HG02798 (cell line): Measurements from ENCODE around the gene OCA2.

Experiments
- ATAC-seq: cut with Tn5 transposase; IDR thresholded peaks from one replicate; pipeline ENCODE4 v1.9.1; 2021; ENCODE audit warnings: mild to moderate bottlenecking; ENCODE audit not compliant: unreplicated experiment, poor library complexity

The OCA2 gene

DNA sequence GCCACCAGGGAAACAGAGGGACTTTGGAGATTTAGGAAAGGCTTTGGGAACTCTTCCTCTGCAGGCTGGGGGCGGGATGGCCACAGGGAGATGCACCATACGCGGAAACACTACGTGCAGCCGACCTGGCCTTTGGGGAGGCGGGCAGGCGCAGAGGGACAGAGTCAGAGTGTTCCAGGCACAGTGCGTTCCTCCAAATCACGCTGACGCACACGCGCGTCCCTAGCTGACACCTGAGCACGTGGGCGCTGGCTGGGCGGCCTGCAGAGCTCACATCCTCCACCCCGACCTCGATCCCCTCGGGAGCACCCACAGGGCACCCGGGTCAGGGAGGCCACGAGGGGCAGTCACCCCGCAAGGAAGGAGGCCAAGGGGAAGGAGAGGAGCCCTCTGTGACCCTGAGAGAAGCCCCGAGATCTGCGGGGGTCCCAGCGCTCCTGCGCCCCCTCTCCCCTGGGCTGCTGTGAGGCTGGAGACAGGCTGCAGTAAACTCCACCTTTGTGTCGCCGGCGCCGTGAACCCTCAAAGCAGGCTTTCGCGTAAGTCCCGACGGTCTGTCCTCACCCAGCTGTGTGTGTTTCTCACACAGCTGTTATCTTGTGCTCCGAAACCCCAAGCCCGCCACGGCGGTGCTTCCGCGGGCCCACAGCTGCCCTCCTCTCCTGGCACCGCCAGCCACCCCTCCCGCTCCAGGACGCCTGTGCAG lies 196.3 kb downstream of the OCA2 start:
- no peak for ATAC-seq

DNA sequence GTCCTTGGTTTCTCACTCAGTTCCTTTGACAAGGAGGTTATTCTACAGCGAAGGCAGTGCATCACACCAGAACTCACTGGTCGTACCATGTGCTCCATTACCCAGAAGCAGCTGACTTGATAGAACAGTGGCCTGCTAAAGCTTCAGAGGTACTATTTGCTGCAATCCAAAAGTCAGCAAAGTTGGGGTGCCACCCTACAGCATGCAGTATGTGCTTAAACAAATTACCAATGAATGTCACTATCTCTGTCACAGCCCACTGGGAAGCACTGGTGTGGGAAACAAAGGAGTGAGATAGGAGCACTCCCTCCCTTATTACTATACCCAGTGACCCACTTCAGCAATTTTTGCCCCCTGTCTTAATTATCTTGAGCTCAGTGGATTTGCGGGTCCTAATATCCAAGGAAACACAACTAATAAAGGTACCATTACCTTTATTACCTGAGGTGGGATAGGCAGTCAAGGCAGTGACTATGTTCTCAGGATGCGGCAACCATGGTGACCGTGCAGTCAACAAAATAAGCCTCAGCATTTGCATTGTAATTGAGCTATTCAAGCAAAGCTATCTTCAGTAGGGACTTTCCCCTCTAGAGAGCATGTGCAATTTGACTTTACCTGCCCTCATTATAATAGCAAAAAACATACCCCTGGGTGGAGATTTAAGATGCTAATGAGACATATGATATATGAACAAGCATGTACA lies 199.4 kb downstream of the OCA2 start:
- ATAC-seq: no peak

DNA sequence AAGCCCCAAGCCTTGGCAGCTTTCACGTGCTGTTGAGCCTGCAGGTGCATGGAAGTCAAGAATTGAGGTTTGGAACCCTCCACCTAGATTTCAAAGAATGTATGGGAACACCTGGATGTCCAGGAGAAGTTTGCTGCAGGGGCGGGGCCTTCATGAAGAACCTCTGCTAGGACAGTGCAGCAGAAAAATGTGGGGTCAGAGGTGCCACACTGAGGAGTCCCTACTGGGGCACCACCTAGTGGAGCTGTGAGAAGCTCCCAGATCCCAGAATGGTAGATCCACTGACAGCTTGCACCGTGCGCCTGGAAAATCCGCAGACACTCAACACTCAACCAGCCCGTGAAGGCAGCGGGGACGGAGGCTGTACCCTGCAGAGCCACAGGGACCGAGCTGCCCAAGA lies 201.6 kb downstream of the OCA2 start:
- ATAC-seq: no peak

DNA sequence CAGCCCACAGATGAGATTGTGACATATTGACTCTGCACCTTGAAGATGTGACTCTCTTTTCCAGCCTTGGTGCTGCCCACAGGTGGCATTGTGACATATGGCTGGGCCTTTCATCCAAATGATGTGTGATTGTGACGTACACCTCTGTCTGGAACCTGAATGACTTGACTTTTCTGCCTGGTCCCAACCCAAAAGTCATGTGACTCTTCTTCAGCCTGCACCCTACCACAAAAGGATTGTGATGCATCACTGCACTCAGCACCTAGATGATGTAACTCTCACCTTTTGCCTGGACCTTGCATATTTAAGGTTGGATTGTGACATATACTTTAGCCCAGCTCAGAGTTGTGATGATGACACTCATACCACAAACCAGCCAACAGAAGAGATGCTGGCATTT lies 204.5 kb downstream of the OCA2 start:
- no peak for ATAC-seq

DNA sequence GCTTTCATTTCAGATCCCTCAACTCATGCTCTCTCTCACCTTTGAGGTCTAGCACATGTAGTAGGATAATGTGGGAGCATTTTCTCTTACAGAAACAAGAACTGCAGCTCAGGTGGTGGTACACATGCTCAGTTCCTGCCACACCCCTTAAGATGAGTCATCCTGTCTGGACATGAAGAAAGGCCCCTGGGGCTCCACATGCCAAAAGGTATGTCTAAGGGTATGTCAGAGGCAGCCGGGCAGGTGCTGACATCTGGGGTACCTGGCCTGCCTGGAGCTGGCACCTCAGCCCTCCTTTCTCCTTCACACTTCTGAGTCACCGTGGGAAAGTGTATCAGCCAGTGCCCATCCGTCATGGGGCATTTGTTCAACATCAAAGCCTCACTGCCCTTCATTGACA lies 209.9 kb downstream of the OCA2 start:
- no peak for ATAC-seq

DNA sequence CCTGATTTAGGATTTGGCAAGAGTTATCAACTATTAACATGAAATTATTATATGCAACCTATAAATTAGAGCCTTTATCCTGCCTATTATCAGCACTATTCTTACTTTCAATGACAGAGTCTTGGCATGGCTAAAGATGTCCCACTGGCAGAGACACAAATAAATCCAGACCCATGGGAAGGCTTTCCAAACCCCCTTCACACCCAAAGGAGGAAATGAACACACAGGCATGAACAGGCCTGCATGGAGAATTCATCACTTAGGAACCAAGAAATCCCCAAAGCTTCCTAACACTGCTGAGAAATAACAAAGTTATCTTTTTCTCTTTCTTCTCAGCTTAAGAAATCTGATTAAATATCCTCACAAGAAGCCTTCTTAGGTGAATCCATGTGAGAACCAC lies 213.9 kb downstream of the OCA2 start:
- no peak for ATAC-seq

DNA sequence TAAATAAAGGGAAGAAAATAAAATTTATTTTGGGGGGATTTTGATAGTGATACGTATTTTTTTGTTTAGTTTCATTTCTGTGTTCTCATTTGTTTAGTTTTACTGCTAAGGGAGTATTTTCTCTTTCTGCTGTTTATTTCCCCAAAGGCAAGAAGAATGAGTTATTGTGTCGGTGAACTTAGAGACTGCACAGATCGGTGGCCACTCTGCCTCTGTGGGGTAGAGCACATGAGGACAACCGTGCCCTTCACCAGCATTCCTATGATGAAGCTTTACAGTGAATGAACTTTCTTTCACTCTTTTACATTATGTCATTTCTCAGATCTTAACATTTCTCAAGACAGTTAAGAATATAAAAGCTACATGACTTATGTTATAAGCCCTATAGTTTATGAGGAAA lies 214.4 kb downstream of the OCA2 start:
- no peak for ATAC-seq

DNA sequence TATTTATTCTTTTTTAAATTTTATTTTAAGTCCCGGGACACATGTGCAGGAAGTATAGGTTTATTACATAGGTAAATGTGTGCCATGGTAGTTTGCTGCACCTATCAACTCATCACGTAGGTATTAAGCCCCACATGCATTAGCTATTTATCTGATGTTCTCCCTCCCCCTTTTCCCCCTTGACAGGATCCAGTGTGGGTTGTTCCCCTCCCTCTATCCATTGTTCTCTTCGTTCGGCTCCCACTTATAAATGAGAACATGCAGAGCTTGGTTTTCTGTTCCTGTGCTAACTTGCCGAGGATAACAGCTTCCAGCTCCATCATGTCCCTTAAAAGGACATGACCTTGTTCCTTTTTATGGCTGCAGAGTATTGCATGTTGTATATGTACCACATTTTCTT lies 220.3 kb downstream of the OCA2 start:
- ATAC-seq: no peak

DNA sequence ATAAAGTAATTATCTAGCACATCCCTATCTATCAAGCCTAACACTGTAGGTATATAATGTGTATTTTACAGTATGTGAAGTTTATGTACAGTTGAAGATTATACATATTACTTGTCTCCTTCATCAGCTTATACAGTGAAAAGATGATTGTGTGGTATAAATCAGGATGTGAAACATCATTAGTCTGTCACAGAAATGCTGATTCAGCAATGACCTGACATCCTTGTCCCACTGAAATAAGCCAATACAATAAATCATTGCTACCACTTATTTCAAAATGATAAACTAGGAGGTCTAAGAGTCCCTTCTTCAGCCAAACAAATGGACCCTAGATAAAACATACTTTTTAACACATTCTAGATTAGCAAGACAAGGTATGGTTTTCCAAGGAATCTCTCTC lies 225.3 kb downstream of the OCA2 start:
- no peak for ATAC-seq

DNA sequence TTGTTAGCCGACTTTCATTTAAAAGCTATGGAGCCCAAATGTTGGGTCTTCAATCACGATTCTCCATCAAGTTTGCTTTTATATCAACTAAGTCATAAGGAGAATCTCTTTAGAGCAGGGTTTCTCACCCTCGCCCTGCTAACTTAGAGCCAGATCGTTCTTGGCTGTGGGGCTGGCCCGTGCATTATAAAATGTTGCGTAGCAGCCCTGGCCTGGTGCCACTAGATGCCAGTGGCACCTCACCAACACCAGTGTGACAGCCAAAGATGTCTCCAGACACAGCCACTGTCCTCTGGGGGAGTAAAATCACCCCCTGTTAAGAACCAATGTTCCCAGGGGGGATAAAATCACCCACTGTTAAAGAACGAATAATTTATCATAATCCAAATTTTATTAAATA lies 226.1 kb downstream of the OCA2 start:
- no peak for ATAC-seq

DNA sequence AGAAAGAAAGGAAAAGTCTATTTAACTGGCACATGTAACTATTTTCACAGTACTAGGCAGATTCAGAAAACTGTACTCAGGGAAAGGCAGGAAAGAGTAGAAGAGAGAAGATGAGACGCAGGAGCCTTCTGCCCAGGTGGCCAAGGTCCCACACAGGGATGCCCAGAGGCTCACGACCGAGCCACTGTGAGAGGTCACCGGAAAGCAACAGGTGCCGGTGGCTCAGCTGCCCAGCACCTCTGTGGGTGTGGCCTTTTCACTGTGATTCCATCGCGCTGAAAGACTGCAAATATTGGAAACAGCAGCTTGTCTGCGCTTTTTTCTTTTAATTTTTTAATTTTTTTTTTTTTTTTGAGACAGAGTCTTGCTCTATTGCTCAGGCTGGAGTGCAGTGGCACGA lies 226.8 kb downstream of the OCA2 start:
- no peak for ATAC-seq

DNA sequence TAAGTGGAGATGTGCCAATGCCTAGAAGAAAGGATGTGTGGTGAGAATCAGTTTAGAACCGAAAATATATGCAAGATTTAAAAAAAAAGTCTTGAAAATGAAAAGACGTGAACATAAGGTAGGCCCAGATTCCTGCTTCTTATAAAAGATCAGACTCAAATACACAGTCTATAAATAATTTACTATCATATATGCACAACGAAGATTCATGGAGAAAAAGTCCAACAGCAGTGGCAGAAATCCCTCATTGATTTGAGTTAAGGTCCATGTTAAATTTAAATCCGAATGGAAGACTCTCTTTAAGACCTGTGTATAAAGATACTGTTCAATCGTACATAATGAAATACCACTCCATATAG lies 227.2 kb downstream of the OCA2 start:
- no peak for ATAC-seq

DNA sequence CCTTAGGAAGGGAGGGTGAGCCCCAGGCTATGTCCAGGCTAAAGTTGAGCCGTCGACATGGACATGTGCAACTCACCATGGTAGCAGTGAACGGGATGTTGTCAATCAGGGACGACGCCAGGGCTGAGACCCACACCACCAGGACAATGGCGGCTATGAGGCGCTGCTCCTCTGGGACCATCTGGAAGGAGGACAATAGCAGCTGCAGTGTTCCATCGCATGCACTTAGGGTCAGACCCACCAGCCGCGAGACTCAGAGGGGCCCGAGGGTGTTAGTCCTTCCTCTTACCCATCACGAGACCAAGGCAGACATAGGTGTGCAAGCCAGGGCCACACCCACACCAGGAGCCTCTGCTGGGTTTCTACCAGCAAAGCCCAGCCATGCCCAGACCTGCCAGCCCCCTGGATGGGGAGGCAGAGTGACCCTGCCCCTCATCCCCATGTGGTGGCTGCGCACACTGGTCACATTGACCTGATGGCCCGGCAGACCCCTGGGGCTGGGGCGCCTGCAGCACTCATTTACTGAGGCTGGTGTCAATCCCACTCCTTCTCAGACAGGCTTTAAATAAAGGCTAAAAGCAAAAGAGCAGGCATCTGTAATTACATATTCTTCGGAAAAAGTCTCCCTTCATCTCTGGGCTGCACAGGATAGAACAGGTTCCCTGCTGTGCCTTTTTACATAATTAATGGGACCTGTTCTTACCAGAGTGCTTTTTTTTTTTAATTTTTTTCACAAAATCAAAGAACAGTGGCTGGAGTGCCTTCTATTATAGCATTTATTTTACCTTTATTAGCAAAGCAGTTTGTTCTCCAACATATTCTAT lies 227.8 kb downstream of the OCA2 start:
- ATAC-seq: no peak

DNA sequence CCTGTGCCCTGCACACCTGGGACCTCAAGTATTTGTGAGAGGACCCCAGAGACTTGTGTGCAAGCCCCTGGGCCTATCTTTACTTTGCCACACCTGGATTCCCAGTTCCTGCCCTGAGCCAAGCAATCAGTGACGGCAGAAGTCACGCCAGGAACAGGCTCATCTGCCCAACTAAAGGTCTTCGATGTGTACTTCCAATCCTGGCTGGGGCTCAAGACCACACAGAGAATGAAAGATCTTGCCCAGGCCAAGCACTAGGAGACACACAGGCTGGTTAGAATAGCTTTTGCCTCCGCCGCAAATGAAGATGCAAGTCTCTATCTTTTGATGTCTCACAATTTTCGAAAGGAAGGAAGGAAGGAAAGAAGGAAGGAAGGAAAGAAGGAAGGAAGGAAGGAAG lies 228.8 kb downstream of the OCA2 start:
- no peak for ATAC-seq

DNA sequence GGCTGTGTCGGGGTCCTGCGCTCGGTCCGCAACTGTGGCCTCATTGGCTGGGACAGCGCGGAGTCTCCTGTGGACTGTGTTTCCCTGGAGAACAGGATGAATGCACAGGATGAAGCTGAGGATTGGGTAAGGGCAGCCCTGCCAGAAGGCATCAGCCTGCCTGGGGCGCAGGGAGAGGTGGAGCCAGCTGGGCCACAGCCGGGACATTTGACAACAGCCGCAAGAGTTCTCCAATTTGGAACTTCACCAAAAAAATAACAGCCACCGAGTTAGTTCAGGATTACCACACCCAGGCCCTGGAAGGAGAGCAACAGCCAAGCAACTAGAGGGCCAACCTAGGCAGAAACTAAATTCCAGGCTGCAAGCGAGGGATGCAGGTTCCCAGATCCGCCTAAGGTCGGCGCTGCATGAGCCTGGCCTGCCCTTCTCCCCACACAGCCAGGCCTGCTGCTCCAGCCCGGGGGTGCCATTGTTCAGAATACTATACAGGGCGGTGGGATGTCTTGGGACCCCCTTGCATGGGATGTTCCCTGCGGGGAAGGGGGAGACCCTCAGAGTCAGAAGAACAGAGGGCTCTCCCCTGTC lies 229.3 kb downstream of the OCA2 start:
- ATAC-seq: no peak

DNA sequence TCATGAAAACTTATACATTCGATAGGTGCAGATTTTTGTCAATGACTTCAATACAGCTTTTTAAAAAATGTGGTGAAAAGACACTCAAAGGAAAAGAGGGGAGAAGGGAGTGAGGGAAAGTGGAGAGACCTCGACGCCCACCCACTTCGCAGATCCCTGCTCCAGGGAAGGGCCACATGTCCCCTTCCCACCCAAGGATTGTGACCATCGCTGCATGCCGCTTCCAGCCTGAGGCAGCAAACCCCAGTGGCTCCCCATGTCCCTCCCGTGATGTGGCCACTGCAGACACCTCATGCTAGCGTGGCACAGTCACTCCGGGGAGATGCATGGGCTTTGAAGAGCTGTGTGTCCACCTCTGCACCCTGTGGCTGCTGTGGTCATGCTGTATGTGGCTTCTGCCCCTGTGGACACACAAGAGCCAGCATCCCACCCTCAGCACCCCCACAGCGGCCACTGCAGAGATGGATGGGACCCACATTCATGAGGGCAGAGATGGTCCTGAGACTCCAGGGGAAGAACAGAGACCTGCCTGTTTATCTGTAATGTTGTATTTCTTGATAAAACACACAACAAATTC lies 230.2 kb downstream of the OCA2 start:
- no peak for ATAC-seq

DNA sequence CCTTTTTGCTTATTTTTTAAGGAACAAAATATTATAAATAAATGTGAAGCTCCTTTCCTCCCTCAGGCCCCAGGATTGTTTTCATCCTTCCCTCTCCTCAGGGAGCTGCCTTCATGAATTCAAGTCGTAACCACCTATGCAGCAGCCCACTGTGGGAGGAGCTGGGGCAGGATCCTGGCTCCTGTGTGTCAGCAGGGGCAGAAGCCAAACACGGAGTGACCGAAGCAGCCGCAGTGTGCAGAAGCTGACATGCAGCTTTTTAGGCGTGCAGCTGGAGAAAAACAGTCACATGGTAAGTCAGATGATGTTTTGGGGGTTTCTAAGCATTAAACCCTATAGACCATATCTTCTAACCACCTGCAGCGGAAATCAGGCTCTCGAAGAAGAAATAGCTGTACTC lies 231.3 kb downstream of the OCA2 start:
- no peak for ATAC-seq

DNA sequence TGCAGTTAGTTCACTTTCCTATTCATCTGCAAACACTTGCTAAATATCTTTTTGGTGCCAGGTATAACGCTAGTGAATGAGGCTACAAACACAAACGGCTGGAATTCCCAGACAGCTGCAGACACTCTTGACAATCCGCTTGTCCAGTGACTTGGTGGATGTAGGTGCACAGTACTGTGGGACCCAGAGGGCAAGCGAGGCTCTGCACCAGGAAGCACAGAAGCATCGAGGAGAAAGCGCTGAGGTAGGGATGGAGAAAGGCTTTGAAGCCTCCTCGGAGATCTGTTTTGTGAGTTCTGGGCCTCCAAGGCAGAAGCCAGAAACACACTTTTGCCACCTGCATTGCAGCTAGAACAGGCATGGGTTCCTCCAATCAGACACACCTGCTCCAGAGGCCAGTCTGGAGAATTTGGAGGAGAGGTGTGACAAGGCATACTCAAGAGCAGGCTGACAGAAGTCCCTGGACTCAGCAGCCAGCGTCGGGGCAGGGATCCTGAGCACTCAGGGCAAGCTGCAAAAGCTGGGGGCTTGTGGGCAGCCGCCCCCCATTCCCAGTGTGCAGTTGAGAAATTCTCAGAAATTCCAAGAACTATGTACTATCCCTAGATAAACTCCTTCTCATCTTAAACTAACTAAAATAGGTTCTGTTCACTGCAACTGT lies 232.5 kb downstream of the OCA2 start:
- no peak for ATAC-seq

DNA sequence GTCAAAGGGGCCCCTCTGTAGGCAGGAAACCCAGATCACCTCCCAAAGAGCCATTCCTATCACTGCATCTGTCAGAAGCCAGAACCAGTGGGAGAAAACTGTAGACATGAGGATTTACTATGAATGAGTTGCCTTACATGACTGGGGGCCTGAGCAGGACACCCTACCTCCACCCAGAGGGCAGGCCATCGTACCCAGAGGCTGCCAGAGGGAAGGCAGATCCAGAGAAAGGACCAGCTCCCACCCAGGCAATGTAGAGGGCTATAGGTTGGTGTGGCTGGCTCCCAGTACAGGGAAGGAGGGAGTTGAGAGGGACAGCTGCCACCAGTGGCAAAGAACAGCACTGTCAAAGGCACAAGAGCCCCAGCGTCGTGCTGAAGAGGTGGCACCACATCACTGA lies 233.2 kb downstream of the OCA2 start:
- ATAC-seq: no peak

DNA sequence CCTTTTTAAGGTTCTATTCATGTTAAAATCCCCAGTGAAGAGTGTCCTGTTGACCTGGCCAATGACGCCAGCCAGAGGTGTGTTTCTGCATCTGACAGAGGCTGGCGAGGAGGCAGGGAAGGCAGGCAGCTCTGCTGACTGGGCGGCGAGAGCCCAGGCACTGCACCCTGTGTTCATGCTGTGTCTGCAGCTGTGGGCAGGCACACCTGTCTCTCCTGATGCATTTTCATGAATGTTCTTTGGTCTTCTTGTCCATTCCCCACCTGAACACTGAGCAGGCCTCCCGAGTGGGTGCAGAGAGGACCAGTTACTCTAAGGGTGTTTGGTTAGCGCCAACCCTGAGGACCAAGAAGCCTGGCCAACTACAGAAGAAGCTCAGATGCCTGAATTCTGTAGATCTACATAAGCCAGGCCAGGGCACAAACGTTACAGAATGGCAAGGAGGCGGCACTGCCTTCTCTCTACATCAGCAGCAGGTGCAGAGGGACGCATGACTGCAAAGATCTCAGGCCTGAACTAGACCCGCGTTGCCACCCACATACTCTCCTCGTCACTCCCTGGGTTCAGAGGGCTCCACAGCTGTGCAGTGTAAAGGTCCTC lies 233.7 kb downstream of the OCA2 start:
- no peak for ATAC-seq
